NCI-H2081 (cell line): ENCODE measurements around the gene SEC24B.
"Not testable (repeated sequence)": the region's sequence is repeated elsewhere in the genome, so short reads cannot be mapped to it uniquely, and the experiment has no call there.

ENCODE experiments used
- DNase-seq, 2 experiments: peaks; one replicate each; lab custom pipeline; 2025; lab: John Stamatoyannopoulos, UW

SEC24B gene

DNA sequence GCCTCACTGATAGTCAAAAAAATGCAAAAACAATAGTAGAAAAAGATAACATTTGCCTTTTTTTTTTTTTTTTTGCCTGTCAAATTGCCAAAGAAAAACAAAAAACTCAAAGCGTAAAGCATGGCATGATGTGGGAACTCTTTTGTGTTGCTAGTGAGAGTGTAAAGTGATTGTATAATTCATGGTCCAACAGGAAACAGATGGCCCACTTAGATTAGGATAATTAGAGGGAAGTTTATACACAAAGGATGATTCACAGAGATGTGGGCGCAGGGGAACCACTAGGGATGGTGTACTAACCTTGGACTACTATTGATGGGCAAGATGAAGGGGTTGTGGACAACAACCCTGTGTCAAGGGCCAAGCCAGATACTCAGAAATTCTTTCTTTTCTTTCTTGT lies 142.8 kb downstream of the SEC24B start:
- DNase-seq: peak in 1 of 2 experiments; percentile 67

- no peak for DNase-seq
These were observed 145.2 kb downstream of the SEC24B start for GRCh38 chr4:109578846-109579245.

- DNase-seq: not testable (repeated sequence)
These were observed 146.4 kb downstream of the SEC24B start for GRCh38 chr4:109579997-109580396.

DNA sequence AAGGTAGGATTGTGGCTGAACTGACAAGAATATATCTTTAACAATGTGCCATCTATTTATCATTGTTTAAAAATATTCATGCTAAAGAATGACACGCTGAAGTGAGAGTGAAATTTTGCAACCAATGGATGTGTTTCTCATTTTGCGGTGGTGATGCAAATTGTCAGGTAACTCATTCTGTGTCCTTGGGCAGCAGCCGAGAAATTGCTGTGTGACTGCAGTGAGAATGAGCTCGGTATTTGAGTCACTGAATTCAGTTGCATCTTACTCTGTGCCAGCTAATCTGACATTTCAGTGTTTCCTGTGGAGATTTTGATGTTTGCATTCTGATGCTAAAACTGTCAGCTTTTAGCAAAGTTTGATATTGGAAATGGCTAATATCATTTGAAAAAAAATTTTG lies 154.6 kb downstream of the SEC24B start:
- DNase-seq: no peak

DNA sequence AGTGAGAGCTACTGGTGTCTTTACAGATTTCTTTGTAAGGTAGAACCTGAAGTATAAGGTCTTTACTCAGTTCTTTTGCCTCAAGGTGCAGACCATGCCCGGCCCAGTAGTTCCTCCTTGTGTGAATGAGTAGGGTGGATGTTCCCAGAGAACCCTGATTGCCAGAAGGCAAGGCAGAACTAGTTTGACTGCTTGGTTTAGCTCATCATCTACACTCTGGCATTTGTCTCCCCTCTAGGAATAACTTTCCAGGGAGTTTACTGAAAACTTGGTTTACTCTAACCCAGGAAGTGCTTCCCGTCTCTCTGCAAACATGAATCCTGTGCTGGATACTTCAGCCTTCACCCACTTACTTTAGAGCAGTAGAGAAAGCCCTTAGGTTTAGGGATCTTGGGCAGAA lies 155.5 kb downstream of the SEC24B start:
- no peak for DNase-seq

- no peak for DNase-seq
These were observed 156.0 kb downstream of the SEC24B start for GRCh38 chr4:109589605-109590004.
